B cell (primary cell): ENCODE data around the gene MED8. TPM values are rescaled to one million over a fixed set of nuclear protein-coding genes. Genes with fewer than 3 reads are reported as not detected.

Source experiments
- ATAC-seq: fragments of 200-7000 bp; cut with Tn5 transposase; one replicate; pipeline ENCODE4 v1.10.0; 2021; ENCODE audit warnings: low read depth, mild to moderate bottlenecking, moderate number of reproducible peaks, moderate library complexity
- CTCF ChIA-PET: fragments of 350-600 bp; sonication (Branson Sonifier 250); formaldehyde crosslinking; loops from one replicate; lab custom pipeline; 2021; ENCODE audit warnings: antibody characterized with exemption, inconsistent platforms; lab: Charles Lee
- POLR2A ChIA-PET: fragments of 350-600 bp; sonication (Branson Sonifier 250); formaldehyde crosslinking; loops from one replicate; lab custom pipeline; 2021; ENCODE audit warnings: antibody characterized with exemption; lab: Charles Lee
- DNase-seq: peaks from one replicate; pipeline ENCODE4 v3.0.0; 2013
- H2AFZ ChIP-seq: 2 replicates; pipeline ENCODE4 v1.6.1; 2012; ENCODE audit warnings: mild to moderate bottlenecking, low read depth, low read length; ENCODE audit not compliant: insufficient read depth, poor library complexity, severe bottlenecking
- H3K27ac ChIP-seq, 2 donors: 1 replicate in 1 of 2; 2 replicates in 1 of 2; pipeline ENCODE4 v1.5.1; 2012 to 2013; ENCODE audit warnings: low read length in 2 of 2, mild to moderate bottlenecking in 2 of 2, moderate library complexity in 1 of 2
- H3K27me3 ChIP-seq, 4 experiments: fragments of 200-600 bp in 1 of 4; sonication (generic) in 1 of 4; replicated peaks in 1 of 4; 1 replicate in 2 of 4; 2 replicates in 2 of 4; pipeline versions ENCODE4 v1.6.1 to v1.7.0; 2013 to 2016; ENCODE audit warnings: low read length in 3 of 4, mild to moderate bottlenecking in 2 of 4, mixed read lengths in 1 of 4, moderate library complexity in 1 of 4; ENCODE audit not compliant: insufficient read depth in 4 of 4, control insufficient read depth in 3 of 4; ENCODE audit errors: control extremely low read depth in 1 of 4
- H3K36me3 ChIP-seq, 2 experiments: replicated peaks in 1 of 2; 1 replicate in 1 of 2; 2 replicates in 1 of 2; pipeline versions ENCODE4 v1.6.1 to v1.7.1; 2013; ENCODE audit warnings: low read length in 1 of 2; ENCODE audit not compliant: insufficient read depth in 2 of 2, control insufficient read depth in 1 of 2; ENCODE audit errors: control extremely low read depth in 1 of 2, extremely low read depth in 1 of 2
- H3K4me1 ChIP-seq, 2 donors: fragments of 200-600 bp in 1 of 2; sonication (generic) in 1 of 2; 1 replicate in 1 of 2; 2 replicates in 1 of 2; pipeline versions ENCODE4 v1.5.1 to v1.6.1; 2013 to 2017; ENCODE audit warnings: low read length in 2 of 2; ENCODE audit not compliant: control insufficient read depth in 2 of 2, insufficient read depth in 2 of 2
- H3K4me2 ChIP-seq: replicated peaks from 2 replicates; pipeline ENCODE3; 2012; ENCODE audit warnings: mild to moderate bottlenecking, low read depth, low read length; ENCODE audit not compliant: poor library complexity, severe bottlenecking
- H3K4me3 ChIP-seq, 5 experiments: fragments of 200-600 bp in 1 of 5; sonication (generic) in 1 of 5; 1 replicate in 3 of 5; 2 replicates in 2 of 5; pipeline versions ENCODE4 v1.5.1 to v1.7.0; 2011 to 2016; ENCODE audit warnings: low read length in 4 of 5, mild to moderate bottlenecking in 4 of 5, low read depth in 2 of 5, control low read depth in 1 of 5, moderate library complexity in 1 of 5; ENCODE audit not compliant: insufficient read depth in 1 of 5; ENCODE audit errors: control extremely low read depth in 1 of 5, extremely low read depth in 1 of 5
- H3K79me2 ChIP-seq: fragments of 200-600 bp; sonication (generic); one replicate; pipeline ENCODE4 v1.6.0; 2016; ENCODE audit warnings: low read length; ENCODE audit not compliant: control insufficient read depth, insufficient read depth
- H3K9ac ChIP-seq: fragments of 200-600 bp; sonication (generic); 2 replicates; pipeline ENCODE4 v1.6.1; 2017; ENCODE audit warnings: mild to moderate bottlenecking, low read length, moderate library complexity
- H3K9me3 ChIP-seq, 3 donors: one replicate each; pipeline versions ENCODE4 v1.6.1 to v1.7.1; 2013; ENCODE audit warnings: low read length in 2 of 3; ENCODE audit not compliant: control insufficient read depth in 2 of 3, insufficient read depth in 1 of 3; ENCODE audit errors: control extremely low read depth in 1 of 3
- H4K20me1 ChIP-seq: 2 replicates; pipeline ENCODE4 v1.6.0; 2012; ENCODE audit warnings: mild to moderate bottlenecking, low read length; ENCODE audit not compliant: insufficient read depth, control insufficient read depth, poor library complexity, severe bottlenecking
- H3K27ac Mint-ChIP-seq: one replicate; pipeline ENCODE4 v1.8.0; 2021; ENCODE audit warnings: mixed read lengths
- H3K27me3 Mint-ChIP-seq: one replicate; pipeline ENCODE4 v1.8.0; 2021; ENCODE audit warnings: mixed read lengths
- H3K4me1 Mint-ChIP-seq: one replicate; pipeline ENCODE4 v1.8.0; 2021; ENCODE audit warnings: mixed read lengths
- H3K4me3 Mint-ChIP-seq: one replicate; pipeline ENCODE4 v1.8.0; 2021; ENCODE audit warnings: mixed read lengths
- H3K9me3 Mint-ChIP-seq: one replicate; pipeline ENCODE4 v1.8.0; 2022; ENCODE audit warnings: mixed read lengths; ENCODE audit not compliant: insufficient read depth
- CTCF ChIP-seq: fragments of 200-600 bp; IDR thresholded peaks from one replicate; pipeline ENCODE4 v1.8.0; 2022; ENCODE audit warnings: antibody characterized with exemption, mild to moderate bottlenecking
- EZH2 ChIP-seq: IDR thresholded peaks from 2 replicates; pipeline ENCODE4 v1.6.1; 2012; ENCODE audit warnings: borderline replicate concordance, low read depth, mild to moderate bottlenecking, moderate library complexity, low read length; ENCODE audit not compliant: insufficient read depth, poor library complexity, severe bottlenecking
- WGBS: methylation state at CpG from one replicate; pipeline ENCODE4 v1.1.5; 2013; ENCODE audit warnings: missing lambda C conversion rate; ENCODE audit not compliant: insufficient coverage; 5-methylcytosine and 5-hydroxymethylcytosine counted together
- intact Hi-C: fragments of 100-400 bp; cut with micrococcal nuclease; formaldehyde crosslinking; loops from one replicate; pipeline ENCODE4 v1.10.0; 2022
- polyA plus RNA-seq: library from polyadenylated mRNA; depleted of rRNA; stranded (reverse); fragments of >200 nt; gene quantifications from 2 replicates; pipeline ENCODE4 v1.2.3, GENCODE V29; 2012
- total RNA-seq, 2 donors: library from RNA; stranded (reverse); fragments of 120-200 nt in 1 of 2; gene quantifications; 1 replicate in 1 of 2; 2 replicates in 1 of 2; pipeline versions ENCODE4 v1.2.3 to v1.2.4, GENCODE V29; 2013 to 2022

MED8 gene
- total and polyA plus RNA-seq, 2 donors (not counting 1 experiment from before 2014, with no cell fraction given): 12.0 to 30.0 TPM

GRCh38 chr1:43358746-43359693 is 30.6 kb downstream of the MED8 start, which contains the start of gene CDC20:
Gene CDC20, plus strand, starts transcription at chr1:43358981. Its CDS starts 235 bp downstream, at chr1:43359216.
- Histone ChIP-seq H3K9ac (peak within 1 kb of the TSS; percentile 76), H3K4me1 (peaks cover 9 to 15% of the 10 kb centered on the region in 2 donors), H3K36me3 (peaks cover 0 to 20% of the 10 kb centered on the region in 2 experiments), H3K27me3 (no peaks in the 10 kb centered on the region), H2AFZ (peak within 1 kb of the TSS; percentile 94), H3K79me2 (peaks cover 5% of the 10 kb centered on the region), H4K20me1 (no peaks in the 10 kb centered on the region), H3K4me2 (peak within 1 kb of the TSS; percentile 85), H3K9me3 (no peaks in the 10 kb centered on the region), H3K27ac (peak within 1 kb of the TSS; percentile 48 to 79), H3K4me3 (peak within 1 kb of the TSS; percentile 69 to 81 (median 73))
- intact Hi-C loops: loop anchor here (1.0 to 5.0 kb wide), 7 partner anchors 9 to 702 kb away; partner anchors contain the start of genes ELOVL1, IPO13, MED8 and PPIH
- Mint-ChIP-seq H3K27ac (peak within 1 kb of the TSS; percentile 81), H3K27me3 (no peaks in the 10 kb centered on the region), H3K4me1 (peaks cover 18% of the 10 kb centered on the region), H3K9me3 (no peaks in the 10 kb centered on the region), H3K4me3 (peak within 1 kb of the TSS; percentile 89)
- ChIA-PET POLR2A (interaction anchor here (0.6 to 3.5 kb wide), 7 partner anchors 9 to 187 kb away, joined by 3 to 34 read pairs (median 6); partner anchors contain the start of genes CFAP57, EBNA1BP2, ELOVL1 and MED8), CTCF (interaction anchor here (0.9 to 2.5 kb wide), 8 partner anchors 9 to 132 kb away, joined by 3 to 12 read pairs (median 4); no protein-coding TSS in a partner anchor)
- DNase-seq: peak; percentile 95
- ATAC-seq: peak; percentile 99
- 3% methylated on average over 55 of the region's 59 CpGs for WGBS
- TF ChIP-seq CTCF (no peak), EZH2 (no peak)
